ENCODE measurements around the gene NFE2L3. TPM values are rescaled to one million over a fixed set of nuclear protein-coding genes. Genes with fewer than 3 reads are reported as not detected.
"Not testable (repeated sequence)": the region's sequence is repeated elsewhere in the genome, so short reads cannot be mapped to it uniquely, and the experiment has no call there.

Gene NFE2L3
- total RNA-seq, 1 donor from 2014 or later, result 2.4 TPM

DNA sequence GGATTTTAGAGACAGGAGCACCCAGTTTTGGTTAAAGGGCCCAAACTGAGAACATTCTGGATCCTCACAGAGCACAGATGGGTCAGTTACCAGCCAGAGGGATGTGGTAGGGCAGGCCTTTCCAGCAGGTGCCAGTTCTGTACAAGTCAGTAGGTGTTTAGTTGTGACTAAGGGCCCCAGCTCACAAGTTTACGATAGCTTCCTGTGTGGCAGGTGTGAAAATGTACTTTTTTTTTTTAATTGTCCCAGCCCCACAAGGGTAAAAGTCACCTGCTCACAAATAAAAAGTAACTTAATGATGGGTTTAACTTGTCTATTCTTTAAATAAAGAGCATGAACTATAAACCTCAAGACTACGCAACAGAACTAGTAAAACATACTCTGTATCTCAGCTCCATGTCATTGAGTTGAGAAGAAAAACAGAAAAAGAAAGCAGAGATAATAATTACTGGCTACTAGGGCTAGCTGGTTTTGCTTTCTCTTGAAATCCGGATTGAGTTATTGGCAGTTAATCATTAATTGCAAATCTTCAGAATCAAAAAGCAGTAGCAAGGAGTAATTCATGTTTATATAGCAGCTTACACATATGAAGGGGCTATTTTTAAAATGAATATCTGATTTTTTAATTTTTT is 15.4 kb downstream of the NFE2L3 start:
- DNase-seq (ENCODE audit: low spot score), result no peak

DNA sequence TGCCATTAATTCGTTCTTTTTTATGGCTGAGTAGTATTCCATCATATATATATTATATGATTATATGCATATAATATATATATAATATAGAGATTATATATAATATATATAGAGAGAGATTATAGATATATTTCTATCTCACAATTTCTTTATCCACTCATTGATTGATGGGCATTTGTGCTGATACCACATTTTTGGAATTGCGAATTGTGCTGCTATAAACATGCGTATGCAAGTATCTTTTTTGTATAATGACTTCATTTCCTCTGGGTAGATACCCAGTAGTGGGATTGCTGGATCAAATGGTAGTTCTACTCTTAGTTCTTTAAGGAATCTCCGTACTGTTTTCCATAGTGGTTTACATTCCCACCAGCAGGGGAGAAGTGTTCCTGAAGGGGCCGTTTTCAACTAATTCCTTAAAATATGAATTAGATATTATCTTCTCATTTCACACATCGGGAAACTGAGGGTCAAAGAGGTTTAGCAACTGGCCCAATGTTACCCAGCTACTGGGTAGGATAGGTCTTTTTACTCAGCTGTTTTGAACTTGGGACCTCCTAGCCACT is 16.5 kb downstream of the NFE2L3 start:
- DNase-seq (ENCODE audit: low spot score), result no peak

GRCh38 chr7:26169271-26169670 is 17.3 kb downstream of the NFE2L3 start:
- DNase-seq (ENCODE audit: low spot score), result no peak

DNA sequence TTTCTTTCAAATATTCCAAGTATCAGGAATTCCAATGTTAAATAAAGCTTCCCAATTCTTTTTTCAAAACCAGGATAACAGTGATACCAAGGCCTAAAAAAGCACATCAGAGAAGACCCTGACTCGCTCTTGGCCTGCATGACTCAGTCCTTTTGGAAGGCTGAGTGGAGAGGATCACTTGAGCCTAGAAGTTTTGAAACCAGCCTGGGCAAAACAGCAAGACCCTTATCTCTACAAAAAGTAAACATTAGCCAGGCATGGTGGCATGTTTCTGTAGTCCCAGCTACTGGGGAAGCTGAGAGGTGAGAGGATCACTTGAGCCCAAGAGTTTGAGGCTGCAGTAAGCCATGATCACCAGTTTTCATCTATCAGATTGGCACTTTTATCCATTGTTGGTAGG is 18.7 kb downstream of the NFE2L3 start:
- DNase-seq (ENCODE audit: low spot score), result no peak

GRCh38 chr7:26171601-26172000 is 19.6 kb downstream of the NFE2L3 start:
- no peak for DNase-seq (ENCODE audit: low spot score)

- DNase-seq (ENCODE audit: low spot score), result no peak
These were observed 20.1 kb downstream of the NFE2L3 start for GRCh38 chr7:26172048-26172447.

GRCh38 chr7:26175903-26176302 is 23.9 kb downstream of the NFE2L3 start:
- DNase-seq (ENCODE audit: low spot score), result not testable (repeated sequence)

- DNase-seq (ENCODE audit: low spot score), result not testable (repeated sequence)
These were observed 24.7 kb downstream of the NFE2L3 start for GRCh38 chr7:26176696-26177095.

GRCh38 chr7:26177269-26177668 is 25.3 kb downstream of the NFE2L3 start:
- not testable (repeated sequence) for DNase-seq (ENCODE audit: low spot score)

DNA sequence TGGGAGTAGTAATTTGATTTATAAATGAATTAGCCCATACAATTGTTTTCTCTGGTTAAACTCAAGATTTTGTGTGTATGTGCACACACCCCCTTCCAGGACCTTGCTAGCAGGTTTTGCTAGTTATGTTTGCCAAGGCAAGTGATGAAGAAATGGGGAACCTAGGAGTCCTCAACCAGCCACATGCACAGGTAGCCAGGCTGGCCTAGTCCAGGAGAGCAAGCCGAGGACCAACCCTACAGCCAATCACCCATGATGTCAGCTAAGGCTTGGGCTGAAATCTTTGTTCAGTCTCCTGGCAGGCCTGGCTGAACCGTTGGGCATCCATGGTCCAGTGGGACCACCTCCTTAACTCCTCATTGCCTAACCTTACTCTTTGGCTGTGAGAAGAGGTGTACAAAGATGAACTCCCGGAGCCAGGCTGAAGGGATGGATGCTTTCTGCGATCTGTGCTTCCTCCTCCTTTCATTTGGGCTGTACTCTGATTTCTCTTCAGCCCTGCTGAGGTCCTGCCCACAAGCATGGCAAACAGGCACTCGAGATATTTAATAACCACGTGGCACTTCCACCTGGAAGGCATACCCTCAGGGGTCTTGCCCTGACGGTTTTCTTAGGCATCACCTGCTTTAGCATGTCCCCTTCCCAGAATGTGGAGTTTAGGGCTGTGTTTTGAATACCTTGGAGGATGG is 26.4 kb downstream of the NFE2L3 start:
- no peak for DNase-seq (ENCODE audit: low spot score)

GRCh38 chr7:26179422-26179821 is 27.4 kb downstream of the NFE2L3 start:
- no peak for DNase-seq (ENCODE audit: low spot score)

DNA sequence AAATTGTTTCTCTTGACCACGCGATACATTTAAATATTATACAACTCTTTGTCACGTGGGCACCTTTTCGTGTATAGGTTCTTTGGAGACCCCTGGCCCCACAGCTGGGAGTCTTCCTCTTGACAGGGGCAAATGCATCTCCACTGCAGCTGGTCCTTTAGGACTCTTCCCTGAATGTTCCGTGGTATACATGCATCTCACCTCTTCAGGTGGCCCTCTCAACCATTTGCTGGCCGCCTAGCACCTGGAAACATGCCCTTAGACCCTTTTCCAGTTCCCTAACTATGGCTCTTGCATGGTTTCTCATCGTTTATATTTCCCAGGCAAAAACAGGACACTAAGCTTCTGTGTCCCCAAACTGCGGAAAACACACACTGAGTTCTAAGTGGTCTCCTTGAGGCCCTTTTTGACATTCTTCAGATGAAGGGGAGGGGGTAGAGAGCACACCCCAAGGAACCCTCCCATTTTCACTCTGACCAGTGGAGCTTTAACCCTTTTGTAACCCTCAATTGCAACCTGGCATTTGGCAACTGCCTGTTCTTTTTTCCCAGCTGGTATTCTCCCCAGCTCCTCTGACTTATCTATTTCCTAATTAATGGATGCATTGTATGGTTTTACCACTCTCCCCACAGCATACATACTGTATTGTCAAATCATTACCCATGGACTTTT is 28.0 kb downstream of the NFE2L3 start:
- DNase-seq (ENCODE audit: low spot score), result no peak

DNA sequence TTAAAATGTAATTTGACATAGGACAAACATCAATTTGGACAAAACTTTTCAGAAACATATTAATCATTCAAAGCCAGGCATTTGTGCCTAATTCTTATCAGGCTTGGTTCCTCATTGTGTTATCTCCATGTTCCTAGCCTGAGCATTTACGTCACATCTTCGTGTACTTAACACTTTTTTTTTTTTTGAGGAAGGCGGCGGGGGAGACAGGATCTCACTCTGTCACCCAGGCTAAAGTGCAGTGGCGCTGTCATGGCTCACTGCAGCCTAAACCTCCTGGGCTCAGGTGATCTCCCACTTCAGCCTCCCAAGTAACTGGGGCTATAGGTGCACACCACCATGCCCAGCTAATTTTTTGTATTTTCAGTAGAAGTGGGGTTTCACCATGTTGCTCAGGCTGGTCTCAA is 28.8 kb downstream of the NFE2L3 start:
- no peak for DNase-seq (ENCODE audit: low spot score)

GRCh38 chr7:26181474-26182227 is 29.7 kb downstream of the NFE2L3 start:
- no peak for DNase-seq (ENCODE audit: low spot score)

DNA sequence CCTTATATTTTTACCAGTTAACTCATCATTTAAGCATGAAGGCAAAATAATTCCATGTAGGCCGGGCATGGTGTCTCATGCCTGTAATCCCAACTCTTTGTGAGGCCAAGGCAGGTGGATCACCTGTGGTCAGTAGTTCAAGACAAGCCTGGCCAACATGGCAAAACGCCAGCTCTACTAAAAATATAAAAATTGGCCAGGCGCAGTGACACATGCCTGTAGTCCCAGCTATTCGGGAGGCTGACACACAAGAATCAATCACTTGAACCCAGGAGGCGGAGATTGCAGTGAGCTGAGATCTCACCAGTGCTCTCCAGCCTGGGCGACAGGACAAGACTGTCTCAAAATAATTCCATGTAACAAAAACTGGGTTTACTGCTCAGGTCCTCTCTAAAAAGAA is 30.3 kb downstream of the NFE2L3 start:
- DNase-seq (ENCODE audit: low spot score), result no peak

DNA sequence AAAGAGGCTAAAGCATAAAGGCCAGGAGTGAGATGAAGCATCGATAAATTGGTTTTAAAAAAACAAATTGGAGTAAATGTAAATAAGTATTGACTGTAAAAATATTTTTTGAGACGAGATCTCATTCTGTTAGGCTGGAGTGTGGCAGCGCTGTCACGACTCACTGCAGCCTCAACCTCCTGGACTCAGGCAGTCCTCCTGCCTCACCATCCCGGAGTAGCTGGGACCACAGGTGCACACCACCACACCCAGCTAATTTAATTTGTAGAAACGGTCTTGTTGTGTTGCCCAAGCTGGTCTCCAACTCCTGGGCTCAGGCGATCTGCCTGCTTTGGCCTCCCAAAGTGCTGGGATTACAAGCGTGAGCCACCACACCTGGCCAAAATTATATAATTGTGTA is 30.7 kb downstream of the NFE2L3 start:
- DNase-seq (ENCODE audit: low spot score), result no peak

DNA sequence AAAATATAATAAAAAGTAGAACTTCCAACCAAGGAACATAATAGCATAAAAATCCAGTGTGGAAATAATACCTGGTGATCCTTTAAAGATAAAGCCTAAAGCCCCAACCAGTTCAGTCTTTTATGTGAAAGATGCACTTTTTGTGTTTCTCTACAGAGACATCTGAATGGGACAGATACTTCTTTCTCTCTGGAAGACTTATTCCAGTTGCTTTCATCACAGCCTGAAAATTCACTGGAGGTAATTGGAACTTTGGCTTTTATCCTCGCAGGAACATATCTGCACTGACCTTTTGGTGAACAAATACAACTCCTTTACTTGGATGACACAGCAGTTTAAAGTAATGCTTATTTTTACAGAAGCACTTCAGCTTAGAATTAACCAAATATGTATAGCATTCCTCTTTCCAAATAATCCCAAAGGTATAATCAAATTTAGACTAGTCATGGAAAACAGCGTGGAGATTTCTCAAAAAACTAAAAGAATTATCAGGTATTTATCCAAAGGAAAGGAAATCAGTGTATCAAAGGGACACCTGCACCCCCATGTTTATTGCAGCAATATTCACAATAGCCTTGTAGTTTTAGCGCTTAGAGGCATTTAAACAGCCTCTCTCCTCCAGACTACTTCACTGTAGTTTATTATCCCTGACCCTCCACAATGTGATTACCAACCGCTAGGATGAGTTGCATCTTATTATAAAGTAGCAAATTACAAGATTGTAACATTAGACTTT is 31.7 kb downstream of the NFE2L3 start:
- DNase-seq (ENCODE audit: low spot score), result no peak

DNA sequence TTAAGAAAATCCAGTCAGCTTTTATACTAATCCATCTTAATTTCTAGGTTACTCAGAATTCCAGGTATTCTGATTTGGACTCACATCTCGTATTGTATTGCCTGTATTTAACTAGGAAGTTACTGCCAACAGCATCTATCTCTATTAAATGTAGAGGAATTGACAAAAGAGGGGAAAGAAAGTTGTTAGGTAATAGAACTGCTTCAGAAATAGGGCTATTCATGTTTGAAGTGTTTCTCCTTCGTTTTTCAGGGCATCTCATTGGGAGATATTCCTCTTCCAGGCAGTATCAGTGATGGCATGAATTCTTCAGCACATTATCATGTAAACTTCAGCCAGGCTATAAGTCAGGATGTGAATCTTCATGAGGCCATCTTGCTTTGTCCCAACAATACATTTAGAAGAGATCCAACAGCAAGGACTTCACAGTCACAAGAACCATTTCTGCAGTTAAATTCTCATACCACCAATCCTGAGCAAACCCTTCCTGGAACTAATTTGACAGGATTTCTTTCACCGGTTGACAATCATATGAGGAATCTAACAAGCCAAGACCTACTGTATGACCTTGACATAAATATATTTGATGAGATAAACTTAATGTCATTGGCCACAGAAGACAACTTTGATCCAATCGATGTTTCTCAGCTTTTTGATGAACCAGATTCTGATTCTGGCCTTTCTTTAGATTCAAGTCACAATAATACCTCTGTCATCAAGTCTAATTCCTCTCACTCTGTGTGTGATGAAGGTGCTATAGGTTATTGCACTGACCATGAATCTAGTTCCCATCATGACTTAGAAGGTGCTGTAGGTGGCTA is 32.5 kb downstream of the NFE2L3 start:
- not testable (repeated sequence) for DNase-seq (ENCODE audit: low spot score)

DNA sequence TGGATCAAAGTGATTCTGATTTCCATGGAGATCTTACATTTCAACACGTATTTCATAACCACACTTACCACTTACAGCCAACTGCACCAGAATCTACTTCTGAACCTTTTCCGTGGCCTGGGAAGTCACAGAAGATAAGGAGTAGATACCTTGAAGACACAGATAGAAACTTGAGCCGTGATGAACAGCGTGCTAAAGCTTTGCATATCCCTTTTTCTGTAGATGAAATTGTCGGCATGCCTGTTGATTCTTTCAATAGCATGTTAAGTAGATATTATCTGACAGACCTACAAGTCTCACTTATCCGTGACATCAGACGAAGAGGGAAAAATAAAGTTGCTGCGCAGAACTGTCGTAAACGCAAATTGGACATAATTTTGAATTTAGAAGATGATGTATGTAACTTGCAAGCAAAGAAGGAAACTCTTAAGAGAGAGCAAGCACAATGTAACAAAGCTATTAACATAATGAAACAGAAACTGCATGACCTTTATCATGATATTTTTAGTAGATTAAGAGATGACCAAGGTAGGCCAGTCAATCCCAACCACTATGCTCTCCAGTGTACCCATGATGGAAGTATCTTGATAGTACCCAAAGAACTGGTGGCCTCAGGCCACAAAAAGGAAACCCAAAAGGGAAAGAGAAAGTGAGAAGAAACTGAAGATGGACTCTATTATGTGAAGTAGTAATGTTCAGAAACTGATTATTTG is 33.3 kb downstream of the NFE2L3 start:
- no peak for DNase-seq (ENCODE audit: low spot score)

DNA sequence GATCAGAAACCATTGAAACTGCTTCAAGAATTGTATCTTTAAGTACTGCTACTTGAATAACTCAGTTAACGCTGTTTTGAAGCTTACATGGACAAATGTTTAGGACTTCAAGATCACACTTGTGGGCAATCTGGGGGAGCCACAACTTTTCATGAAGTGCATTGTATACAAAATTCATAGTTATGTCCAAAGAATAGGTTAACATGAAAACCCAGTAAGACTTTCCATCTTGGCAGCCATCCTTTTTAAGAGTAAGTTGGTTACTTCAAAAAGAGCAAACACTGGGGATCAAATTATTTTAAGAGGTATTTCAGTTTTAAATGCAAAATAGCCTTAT is 33.8 kb downstream of the NFE2L3 start:
- DNase-seq (ENCODE audit: low spot score), result no peak

All from umbilical cord (tissue), 2 donors.